NOMO-1 treated with dmso at 0.1 percent for 144 hours (cell line): ENCODE results near the gene CA14.
"Not testable (repeated sequence)": the region's sequence is repeated elsewhere in the genome, so short reads cannot be mapped to it uniquely, and the experiment has no call there.

Source experiments
- DNase-seq: peaks from one replicate; lab custom pipeline; 2025; ENCODE audit not compliant: unreplicated experiment; lab: John Stamatoyannopoulos, UW

Gene CA14

DNA sequence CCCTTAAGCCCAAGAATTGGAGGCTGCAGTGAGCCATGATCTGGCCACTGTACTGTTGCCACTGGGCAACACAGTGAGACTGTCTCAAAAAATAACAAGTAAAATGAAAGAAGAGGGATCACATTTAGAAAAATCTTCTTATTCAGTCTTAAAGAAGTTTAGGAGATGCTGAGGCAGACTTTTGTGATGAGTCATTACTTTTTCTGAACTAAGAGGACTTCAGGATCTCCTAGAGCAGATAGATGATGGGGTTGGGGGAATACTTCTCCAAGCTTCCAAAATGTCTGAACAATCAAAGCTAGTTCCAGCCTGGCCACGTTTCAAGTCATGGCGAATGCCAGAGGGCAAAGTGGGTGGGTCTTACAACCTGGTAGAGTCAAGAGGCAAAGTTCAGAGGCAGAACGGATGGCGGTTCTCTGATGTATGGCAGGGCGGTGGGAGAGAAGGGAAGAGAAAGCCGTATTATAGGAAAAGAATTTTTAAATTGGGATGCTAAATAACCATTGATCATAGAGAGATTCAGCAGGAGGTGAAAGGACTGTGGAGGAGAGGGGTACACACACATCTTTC lies 22.6 kb downstream of the CA14 start:
- DNase-seq = no peak

DNA sequence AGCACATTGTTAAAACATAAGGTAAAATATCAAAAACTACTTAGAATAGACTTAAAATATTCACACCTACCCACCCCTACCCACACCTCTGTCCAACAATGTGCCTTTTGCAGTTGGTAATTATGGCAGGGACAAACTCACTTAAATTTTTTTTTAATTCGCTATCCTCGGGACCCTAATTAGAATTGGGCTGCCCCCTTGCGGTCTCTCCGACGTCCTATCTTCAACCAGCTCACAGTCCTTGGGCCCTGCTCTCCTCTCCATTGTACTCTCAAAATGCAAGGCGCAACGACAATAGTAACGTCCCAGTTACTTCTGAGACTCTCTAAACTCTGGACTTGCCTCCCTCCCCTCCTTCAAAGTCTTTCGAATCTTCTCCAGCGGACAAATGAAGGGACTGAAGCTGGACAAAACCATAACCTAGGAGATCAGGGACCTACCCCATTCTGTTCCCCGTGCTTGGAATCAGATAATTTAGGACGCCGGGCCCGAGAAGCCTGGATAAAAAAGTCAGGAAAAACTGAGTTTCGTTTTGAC lies 23.7 kb downstream of the CA14 start:
- DNase-seq = peak; percentile 59

DNA sequence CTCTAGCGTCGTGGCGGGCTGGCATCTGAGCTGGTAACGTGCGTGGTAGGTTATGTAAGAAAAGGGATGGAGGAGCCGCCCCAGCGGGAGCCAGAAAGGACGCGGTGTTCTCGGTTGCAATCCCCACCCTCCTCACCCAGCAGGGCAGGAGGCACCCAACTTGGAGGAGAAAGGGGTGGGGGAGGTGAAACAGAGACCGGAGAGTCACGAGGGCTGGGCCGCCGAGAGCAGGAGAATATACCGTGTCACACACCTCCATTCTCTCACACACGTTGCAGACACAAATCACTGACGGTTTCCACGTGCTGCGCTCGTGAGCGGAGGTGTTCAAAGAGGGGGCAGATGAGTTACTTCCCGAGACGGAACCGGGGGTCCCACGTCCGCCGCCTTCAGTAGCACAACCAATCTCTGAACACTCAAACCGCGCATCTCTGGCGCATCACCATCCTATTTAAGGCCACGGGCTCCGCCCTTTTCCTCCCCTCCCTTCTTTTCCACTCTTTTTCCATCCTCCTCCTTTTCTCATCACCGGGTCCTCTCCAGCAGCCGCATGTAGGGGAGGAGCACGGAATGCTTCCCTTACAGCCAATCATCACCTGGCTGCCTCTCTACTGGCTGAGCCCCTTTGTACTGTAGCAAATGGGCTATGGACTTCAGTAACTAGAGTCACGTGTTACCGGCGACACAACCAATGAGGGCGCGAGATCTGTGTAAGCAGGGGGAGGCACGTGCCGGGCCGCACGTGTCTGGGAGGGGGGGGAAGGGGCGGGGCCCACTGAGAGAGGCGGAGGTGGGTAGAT lies 24.4 kb downstream of the CA14 start, which contains the start of gene CIART:
TSS of gene CIART (plus strand) at position 797 of the 800 bp plus-strand sequence. CDS start 714 bp downstream, outside the sequence.
- peak; percentile 58 for DNase-seq

DNA sequence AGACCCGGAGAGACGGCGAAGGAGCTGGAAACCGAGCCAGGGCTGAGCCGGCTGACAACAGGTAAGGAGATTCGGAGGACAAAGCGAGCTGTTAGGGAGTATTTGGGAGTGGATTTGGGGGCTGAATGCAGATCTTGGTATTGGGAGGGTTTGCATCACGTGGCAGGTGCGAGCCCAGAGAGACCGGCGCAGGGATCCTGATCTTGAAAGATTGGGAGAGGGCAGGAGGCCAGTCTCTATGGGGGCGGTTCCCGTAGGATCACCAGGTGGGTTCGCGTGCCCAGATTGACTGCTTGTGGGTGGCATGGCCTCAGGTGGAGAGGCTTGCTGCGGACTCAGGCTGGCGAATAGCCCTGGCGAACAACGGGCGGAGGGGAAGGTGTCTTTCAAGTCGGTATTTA lies 25.0 kb downstream of the CA14 start:
- DNase-seq = no peak

DNA sequence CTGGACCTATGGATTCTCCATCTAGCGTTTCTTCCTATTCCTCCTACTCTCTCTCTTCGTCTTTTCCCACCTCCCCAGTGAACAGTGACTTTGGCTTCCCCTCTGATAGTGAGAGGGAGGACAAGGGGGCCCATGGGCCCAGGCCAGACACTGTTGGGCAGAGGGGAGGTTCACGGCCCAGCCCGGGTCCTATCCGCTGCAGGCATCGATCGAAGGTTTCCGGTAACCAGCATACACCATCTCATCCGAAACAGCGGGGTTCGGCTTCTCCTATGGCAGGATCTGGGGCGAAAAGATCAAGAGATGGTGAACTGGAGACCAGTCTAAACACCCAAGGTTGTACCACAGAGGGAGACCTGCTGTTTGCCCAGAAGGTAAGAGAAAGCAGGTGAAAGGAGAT lies 25.7 kb downstream of the CA14 start:
- no peak for DNase-seq

DNA sequence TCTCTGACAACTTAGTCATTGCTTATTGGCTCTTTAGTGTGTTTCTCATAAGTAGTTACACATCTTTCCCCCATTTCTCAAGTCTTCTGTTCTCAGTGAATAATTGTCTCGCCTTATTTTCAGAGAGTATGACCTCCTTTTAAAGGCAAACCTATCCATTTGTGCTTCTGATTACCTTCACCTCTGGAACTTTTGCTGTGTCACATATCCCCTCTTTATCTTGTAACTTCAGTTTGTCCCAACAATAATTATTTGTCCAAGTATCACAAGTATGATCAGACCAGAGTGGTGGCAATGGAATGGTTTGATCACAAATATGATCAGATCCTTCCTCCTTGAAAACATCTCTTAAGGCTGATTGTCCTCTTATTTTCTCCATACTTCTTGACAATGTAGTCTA lies 30.8 kb downstream of the CA14 start:
- no peak for DNase-seq

DNA sequence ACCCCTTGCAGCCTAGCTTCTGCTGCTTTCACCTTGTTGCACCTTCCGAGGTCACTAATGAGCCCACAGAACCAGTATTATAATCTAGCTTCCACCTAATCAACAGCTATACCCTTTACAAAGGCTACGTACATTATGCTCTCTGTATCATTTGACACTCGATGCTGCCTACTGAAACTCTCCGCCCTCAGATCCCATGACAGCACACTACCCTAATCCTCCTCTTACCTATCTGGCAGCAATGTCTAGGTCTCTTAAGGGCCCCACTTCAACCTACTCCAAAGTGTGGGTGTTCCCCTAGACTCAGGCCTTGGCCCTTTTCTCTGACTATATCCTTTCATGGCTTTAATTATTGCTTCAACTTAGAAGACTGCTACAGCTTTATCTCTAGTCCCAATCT lies 31.2 kb downstream of the CA14 start:
- no peak for DNase-seq

DNA sequence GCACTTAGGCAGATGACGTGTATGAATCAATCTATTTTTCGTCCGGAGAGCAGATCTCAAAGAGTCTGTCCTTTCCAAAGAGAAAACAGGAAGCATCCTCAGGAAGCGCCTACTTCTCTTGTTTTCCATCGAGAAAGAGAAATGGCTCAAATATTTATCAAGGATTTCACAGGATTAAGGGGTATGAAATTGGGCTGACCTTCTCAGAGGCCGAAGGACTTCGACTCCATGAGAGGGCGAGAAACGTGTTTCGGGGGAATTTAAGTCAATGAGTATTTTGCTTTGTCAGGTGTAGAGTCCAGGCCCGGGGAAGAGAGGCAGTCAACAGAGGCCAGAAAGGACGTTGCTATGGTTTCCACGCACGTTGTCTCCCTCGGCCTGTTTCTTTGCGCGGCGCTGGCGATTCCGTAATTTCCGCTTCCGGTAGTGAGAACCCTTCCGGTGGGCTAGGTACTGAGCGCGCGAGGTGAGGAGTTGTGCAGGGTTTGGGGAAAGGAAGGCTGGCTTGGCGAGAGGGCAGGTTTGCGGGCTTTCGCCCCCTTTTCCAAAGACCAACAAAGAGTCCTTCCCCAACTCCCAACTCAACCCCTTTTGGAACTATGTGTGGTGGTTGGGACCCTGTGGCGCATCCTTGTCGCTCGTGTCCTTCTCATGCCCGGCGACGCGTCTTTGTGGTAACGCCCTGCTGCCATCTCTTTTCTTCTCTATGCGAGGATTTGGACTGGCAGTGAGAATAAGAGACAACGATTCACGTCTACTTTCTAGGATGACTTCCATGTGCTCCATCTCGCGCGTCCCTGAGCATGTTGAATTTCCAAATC lies 36.1 kb downstream of the CA14 start, which contains the start of gene MRPS21:
TSS of gene MRPS21 (plus strand) at position 429 of the 821 bp plus-strand sequence. CDS start 506 bp downstream, outside the sequence.
- DNase-seq = peak; percentile 89

DNA sequence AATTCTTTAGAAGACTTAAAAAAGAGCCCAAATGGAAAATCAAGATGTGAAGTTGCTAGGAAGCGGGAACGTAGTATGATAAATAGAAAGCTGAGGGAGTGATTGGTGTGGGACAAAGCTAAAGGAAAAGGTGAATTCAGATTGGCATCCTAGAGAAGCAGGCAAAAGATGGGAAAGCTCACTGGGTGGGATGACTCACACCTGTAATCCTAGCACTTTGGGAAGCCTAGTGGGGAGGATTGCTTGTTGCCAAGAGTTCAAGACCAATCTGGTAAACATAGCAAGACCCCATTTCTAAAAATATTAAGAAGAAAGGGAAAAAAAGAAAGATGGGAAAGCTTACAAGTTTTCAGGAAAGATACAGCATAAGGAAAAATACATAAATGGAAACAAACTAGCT lies 37.9 kb downstream of the CA14 start:
- DNase-seq = no peak

DNA sequence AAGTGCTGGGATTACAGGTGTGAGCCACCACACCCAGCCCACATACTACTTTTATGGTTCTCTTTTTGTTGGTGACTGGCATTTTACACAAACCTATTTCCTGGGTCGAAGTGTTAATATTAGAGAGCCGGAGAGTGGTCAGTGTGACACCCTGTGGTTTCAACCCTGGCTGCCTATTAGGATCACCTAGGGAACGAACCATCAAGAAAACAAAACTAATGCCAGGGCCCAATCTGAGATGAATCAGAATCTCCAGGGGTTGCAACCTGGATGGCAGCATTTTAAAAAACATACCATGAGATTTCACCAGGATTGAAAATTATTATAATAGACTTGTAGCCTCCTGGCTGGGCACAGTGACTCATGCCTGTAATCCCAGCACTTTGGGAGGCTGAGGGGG lies 42.1 kb downstream of the CA14 start:
- no peak for DNase-seq

DNA sequence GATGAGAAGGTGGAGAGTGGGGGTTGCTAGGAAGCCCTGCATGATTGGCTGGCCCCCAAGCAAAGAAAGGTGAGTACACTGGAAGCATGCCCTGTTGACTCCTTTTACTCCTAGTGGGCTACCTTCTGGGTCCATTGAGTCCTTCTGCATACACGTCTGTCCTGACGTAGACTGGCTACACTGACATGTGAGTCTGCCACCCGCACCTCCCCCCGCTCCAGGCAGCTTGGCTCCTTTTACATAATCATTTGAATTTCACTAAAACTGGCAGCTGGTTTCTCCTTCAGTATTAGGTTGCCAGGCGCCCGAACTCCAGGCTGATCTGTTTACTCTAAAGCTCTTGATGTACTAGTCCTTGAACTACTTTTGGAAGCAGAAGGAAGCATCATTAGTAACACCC lies 44.8 kb downstream of the CA14 start:
- DNase-seq = no peak

DNA sequence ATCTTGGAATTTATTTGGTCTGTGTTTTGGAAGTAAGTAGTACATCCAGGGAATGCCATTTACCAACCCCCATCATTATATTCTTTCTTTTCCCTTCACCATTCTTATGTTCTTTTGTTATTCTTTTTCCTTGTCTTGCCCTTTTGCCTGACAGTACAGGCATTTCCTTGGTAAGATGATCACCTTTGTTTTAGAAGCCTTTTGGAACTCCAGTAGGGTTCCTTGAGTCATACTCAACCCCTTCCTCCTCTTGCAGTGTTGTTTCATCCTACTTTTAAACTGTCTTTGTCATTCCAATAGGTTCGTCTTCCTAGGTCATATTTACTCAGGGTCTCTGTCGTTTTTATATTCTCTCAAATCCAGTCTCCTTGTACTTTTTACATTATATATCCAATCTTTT lies 45.3 kb downstream of the CA14 start:
- no peak for DNase-seq

DNA sequence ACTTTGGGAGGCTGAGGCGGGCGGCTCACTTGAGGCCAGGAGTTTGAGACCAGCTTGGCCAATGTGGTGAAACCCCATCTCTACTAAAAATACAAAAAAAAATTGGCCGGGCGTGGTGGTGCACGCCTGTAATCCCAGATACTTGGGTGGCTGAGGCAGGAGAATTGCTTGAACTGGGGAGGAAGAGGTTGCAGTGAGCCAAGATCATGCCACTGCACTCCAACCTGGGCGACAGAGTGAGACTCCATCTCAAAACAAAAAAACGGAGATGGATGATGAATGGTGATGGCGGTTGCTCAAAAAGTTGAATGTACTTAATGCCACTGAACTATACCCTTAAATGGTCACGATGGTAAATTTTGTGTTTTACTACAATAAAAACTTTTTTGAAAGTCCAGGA lies 51.0 kb downstream of the CA14 start:
- not testable (repeated sequence) for DNase-seq

DNA sequence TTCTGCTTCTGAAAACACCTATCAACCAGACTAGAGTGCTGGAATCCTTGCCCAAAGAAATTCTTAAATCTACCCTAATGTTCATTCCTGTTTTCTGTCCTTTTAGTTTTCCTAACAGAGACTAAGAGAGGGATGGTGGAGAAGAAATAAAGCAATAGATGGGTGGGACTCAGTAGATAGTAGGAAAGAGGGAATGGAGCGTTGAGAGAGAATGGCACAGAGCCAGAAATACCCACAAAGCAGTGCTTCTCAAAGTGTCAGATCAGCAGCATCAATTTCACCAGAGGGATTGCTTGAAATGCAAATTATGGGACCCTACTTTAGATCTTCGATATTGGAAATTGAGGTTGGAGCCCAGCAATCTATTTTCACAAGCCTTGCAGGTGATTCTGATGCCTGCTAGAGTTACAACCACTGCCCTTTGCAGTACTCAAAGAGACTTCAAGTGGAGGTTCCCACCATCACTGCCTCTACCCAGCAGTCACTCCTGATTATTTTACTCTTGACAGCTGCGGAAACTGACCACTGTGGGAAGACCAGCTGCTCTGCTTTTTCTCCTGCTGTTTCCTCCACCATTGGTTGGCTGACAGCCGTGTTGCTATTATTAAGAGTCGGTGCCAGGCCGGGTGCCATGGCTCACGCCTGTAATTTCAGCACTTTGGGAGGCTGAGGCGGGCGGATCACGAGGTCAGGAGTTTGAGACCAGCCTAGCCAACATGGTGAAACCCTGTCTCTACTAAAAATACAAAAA lies 52.4 kb downstream of the CA14 start:
- DNase-seq = no peak

DNA sequence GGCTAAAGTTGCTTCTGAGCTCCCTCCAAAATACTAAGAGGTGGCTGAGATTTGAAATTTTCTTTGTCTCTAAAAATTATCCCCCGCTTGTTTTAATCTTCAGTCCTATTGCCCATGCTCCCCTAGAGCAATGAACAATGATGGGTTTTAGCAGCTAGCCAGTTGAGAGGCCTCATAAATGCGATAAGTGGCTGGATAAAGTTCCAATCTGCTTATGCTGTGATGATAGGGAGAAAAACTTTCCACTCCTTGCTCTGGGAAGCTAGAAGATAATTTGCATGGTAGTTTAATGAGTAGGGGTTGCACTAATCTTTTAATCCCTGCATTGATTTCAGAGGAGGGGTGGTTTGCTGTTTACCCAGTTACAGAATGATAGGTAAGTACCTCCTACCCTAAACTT lies 54.2 kb downstream of the CA14 start:
- no peak for DNase-seq
